GM19467 (cell line): ENCODE results near the gene ZNF57.
"Not testable (repeated sequence)": the region's sequence is repeated elsewhere in the genome, so short reads cannot be mapped to it uniquely, and the experiment has no call there.

Experiments
- ATAC-seq: cut with Tn5 transposase; IDR thresholded peaks from one replicate; pipeline ENCODE4 v1.9.1; 2021; ENCODE audit warnings: mild to moderate bottlenecking, moderate library complexity; ENCODE audit not compliant: unreplicated experiment

The ZNF57 gene

GRCh38 chr19:2900296-2901252 lies at the start of gene ZNF57:
ZNF57 (plus strand) TSS chr19:2900928; CDS start chr19:2901046, 118 bp downstream.
- peak; percentile 90 for ATAC-seq

- ATAC-seq: no peak
Measured at GRCh38 chr19:2852598-2852997, 48.1 kb upstream of the ZNF57 start.

GRCh38 chr19:2853015-2853606 lies 47.6 kb upstream of the ZNF57 start:
- ATAC-seq: no peak

- no peak for ATAC-seq
Measured at GRCh38 chr19:2854849-2855248, 45.9 kb upstream of the ZNF57 start.

GRCh38 chr19:2856457-2857050 lies 44.2 kb upstream of the ZNF57 start:
- no peak for ATAC-seq

GRCh38 chr19:2858864-2859263 lies 41.9 kb upstream of the ZNF57 start:
- ATAC-seq: no peak

- ATAC-seq: no peak
Measured at GRCh38 chr19:2863816-2864215, 36.9 kb upstream of the ZNF57 start.

- ATAC-seq: no peak
Measured at GRCh38 chr19:2865334-2866100, 35.2 kb upstream of the ZNF57 start.

GRCh38 chr19:2866495-2867024 lies 34.2 kb upstream of the ZNF57 start:
- ATAC-seq: no peak

GRCh38 chr19:2867025-2867991 lies 33.4 kb upstream of the ZNF57 start, which contains the start of gene ZNF556:
ZNF556 (plus strand) TSS chr19:2867335; CDS start chr19:2867422, 87 bp downstream.
- ATAC-seq: no peak

GRCh38 chr19:2869618-2870017 lies 31.1 kb upstream of the ZNF57 start:
- no peak for ATAC-seq

- not testable (repeated sequence) for ATAC-seq
Measured at GRCh38 chr19:2872175-2872574, 28.6 kb upstream of the ZNF57 start.

GRCh38 chr19:2877398-2878331 lies 23.1 kb upstream of the ZNF57 start:
- ATAC-seq: no peak

- no peak for ATAC-seq
Measured at GRCh38 chr19:2883686-2884439, 16.9 kb upstream of the ZNF57 start.

GRCh38 chr19:2885736-2886135 lies 15.0 kb upstream of the ZNF57 start:
- ATAC-seq: no peak

GRCh38 chr19:2887391-2887914 lies 13.3 kb upstream of the ZNF57 start:
- no peak for ATAC-seq

GRCh38 chr19:2888731-2889224 lies 11.9 kb upstream of the ZNF57 start:
- no peak for ATAC-seq
